ENCODE results near the gene UBN2.

DNA sequence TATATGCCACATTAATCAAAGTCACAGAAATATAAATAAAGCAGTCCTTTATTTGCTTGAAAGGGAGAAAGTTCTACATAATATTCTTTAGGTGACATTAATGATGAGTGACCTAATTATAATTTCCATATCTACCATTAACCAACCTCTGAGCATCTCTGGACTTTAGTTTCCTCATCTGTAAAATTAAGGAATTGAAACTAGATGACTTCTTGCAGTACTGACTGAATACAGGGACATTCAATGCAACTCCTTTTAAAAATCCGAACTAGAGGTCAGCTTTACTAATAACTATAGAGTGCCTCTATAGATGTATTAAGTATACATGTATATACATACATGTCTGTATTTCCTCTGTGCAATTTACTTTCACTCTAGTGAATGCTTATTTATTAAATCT is 114.0 kb downstream of the UBN2 start:
- TF ChIP-seq, protein P1, sequence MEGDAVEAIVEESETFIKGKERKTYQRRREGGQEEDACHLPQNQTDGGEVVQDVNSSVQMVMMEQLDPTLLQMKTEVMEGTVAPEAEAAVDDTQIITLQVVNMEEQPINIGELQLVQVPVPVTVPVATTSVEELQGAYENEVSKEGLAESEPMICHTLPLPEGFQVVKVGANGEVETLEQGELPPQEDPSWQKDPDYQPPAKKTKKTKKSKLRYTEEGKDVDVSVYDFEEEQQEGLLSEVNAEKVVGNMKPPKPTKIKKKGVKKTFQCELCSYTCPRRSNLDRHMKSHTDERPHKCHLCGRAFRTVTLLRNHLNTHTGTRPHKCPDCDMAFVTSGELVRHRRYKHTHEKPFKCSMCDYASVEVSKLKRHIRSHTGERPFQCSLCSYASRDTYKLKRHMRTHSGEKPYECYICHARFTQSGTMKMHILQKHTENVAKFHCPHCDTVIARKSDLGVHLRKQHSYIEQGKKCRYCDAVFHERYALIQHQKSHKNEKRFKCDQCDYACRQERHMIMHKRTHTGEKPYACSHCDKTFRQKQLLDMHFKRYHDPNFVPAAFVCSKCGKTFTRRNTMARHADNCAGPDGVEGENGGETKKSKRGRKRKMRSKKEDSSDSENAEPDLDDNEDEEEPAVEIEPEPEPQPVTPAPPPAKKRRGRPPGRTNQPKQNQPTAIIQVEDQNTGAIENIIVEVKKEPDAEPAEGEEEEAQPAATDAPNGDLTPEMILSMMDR (IDR thresholded peaks at IDR 0.05): no peak
- TF ChIP-seq POLR2A (IDR thresholded peaks at IDR 0.05) (no peak), POLR2AphosphoS5 (IDR thresholded peaks at IDR 0.05; ENCODE audit: insufficient read depth in 1 of 2, low read depth in 1 of 2) (no peak)

Measured in vagina (tissue), 2 donors.